ENCODE data around the gene GPR32.

The GPR32 gene

DNA sequence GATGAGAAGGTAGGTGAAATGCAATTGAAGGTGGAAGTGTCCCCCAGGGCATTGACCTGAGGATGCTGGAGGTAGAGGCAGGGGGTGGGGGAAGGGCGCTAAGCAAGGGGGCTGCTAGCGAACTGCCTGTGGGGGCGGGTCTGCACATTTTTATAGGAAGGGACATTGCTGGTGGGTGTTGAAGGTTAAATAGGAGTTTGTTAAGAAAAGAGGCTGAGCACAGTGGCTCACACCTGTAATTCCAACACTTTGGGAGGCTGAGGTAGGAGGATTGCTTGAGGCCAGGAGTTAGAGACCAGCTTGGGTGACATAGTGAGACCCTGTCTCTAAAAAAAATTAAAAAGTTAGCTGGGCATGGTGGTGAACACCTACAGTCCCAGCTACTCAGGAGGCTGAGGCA lies 14.4 kb downstream of the GPR32 start:
- TF ChIP-seq, protein P1, sequence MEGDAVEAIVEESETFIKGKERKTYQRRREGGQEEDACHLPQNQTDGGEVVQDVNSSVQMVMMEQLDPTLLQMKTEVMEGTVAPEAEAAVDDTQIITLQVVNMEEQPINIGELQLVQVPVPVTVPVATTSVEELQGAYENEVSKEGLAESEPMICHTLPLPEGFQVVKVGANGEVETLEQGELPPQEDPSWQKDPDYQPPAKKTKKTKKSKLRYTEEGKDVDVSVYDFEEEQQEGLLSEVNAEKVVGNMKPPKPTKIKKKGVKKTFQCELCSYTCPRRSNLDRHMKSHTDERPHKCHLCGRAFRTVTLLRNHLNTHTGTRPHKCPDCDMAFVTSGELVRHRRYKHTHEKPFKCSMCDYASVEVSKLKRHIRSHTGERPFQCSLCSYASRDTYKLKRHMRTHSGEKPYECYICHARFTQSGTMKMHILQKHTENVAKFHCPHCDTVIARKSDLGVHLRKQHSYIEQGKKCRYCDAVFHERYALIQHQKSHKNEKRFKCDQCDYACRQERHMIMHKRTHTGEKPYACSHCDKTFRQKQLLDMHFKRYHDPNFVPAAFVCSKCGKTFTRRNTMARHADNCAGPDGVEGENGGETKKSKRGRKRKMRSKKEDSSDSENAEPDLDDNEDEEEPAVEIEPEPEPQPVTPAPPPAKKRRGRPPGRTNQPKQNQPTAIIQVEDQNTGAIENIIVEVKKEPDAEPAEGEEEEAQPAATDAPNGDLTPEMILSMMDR (conservative IDR thresholded peaks at IDR 0.05), result no peak
- H3K27ac ChIP-seq, result no peak overlapping the region

DNA sequence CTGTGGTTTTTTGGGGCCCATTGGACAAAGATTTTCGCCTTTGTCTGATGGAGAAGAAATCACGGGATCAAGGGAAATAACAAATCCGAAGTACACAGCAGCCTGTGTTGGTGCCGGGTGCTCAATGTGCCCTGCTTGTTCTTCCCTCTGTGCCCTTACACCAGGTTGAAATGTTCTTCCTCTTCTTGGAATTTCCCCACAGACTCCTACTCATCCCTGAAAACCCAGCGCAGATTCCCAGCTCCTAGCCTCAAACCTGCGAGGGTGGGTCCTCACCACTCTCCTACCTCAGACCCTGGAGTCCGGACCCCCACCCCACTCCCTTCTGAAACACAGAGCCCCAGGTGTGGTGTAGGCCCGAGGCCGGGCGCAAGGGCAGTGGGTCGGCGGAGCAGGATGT lies 15.1 kb downstream of the GPR32 start:
- H3K27ac ChIP-seq, result no peak overlapping the region
- TF ChIP-seq, protein P1 (conservative IDR thresholded peaks at IDR 0.05), result no peak

DNA sequence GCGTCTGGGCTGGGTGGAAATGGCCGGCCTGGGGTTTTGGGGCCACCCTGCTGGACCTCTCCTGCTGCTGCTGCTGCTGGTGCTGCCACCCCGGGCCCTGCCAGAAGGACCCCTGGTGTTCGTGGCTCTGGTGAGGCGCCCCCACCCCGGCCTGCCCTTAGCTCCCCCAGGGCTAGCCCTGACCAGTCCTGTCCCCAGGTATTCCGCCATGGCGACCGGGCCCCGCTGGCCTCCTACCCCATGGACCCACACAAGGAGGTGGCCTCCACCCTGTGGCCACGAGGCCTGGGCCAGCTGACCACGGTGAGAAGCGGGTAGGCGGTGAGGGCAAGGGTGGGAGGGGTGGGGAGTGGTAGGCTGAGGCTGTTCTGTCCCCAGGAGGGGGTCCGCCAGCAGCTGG lies 20.1 kb downstream of the GPR32 start, which contains the start of gene ACP4:
Gene ACP4, plus strand, starts transcription at position 20 of the 400 bp plus-strand sequence. Its CDS starts 0 bp downstream, at position 20.
- TF ChIP-seq, protein P1 (conservative IDR thresholded peaks at IDR 0.05), result no peak
- H3K27ac ChIP-seq, result no peak within 1 kb of the TSS

DNA sequence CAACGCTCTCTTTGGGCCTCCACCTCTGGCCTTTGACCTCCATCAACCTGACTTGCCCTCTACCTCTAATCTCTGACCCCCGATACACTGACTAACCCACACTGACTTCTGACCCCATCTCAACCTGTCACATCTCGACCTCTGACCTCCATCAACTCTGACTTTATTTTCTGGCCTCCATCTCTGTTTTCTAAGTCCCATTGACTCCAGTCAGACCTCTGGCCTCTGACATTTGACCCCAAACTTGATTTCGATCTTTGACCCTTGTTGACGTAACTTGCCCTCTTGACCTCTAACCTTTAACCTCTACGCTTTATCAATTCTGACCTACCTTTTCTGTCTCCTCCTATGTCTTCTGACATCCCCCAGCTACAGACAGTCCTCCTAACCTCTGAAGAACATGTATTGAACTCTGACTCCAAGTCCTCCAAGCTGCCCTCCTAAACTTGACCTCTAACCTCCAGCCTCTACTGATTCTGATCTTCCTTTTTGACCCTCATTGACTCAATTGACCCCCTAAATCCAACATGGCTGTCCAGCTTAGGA lies 20.7 kb downstream of the GPR32 start:
- TF ChIP-seq, protein P1 (conservative IDR thresholded peaks at IDR 0.05), result no peak

DNA sequence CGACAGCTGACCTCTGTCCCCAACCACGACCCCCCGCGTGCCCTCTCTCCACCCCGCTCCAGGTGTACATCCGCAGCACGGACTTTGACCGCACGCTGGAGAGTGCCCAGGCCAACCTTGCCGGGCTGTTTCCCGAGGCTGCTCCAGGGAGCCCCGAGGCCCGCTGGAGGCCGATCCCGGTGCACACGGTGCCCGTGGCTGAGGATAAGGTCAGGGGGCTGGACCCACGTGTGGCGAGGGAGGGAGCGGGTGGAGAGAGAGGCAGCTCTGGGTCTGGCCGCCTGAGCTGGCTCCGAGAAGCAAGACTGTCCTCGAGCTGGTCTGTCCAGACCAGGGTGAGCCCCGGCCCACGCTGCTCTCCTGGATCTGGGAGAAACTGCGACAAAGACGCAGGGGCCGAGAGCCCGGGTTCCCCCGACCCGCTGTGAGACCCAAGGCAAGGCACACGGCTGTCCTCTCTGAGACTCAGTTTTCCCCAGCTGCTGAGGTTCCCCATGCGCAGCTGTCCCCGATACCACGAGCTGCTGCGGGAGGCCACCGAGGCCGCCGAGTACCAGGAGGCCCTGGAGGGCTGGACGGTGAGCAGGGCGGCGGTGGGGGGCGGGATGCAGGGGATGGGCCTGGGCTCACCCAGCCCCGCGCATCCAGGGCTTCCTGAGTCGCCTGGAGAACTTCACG lies 21.5 kb downstream of the GPR32 start:
- TF ChIP-seq, protein P1 (conservative IDR thresholded peaks at IDR 0.05), result no peak
- H3K27ac ChIP-seq, result peak overlapping the region; percentile 99; the same call in 1 of the 2 replicates

More for the DNA sequence above, 20.7 kb downstream of the GPR32 start:
- H3K27ac ChIP-seq, result no peak overlapping the region

DNA sequence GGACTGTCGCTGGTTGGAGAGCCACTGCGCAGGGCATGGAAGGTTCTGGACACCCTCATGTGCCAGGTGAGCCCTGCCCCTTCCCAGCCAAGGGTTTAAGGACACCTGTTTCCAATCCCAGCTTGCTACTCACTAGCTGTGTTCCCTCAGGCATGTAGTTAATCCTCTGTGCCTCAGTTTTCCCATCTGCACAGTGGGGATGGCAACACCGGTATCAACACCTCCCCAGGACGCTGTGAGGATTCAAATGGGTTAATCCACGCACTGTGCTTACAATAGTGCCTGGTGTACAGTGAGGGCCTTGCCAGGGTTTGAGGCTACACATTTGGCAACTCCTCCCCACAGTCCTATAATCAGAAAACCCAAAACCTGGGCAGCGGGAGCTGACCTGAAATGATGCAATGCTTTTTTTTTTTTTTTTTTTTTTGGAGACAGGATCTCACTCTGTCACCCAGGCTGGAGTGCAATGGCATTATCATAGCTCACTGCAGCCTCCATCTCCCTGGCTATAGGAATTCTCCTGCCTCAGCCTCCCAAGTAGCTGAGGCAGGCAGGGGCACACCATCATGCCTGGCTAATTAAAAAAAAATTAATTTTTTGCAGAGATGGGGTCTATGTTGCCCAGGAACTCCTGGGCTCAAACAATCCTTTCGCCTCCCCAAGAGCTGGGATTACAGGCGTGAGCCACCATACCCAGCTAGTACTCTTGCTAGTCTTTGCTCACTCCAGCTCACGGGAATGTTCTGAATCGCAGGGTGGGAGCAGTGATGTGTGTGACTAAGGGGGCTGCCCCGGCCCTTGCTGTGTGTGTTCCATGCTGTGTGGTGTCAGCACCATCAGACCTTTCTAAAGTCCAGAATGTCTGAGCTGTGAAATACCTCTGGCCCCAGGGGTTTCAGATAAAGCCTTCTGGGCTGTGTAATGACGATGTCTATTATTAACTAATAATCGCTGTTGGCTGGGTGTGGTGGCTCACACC lies 22.3 kb downstream of the GPR32 start:
- H3K27ac ChIP-seq, result peak overlapping the region; percentile 99
- TF ChIP-seq, protein P1 (conservative IDR thresholded peaks at IDR 0.05), result no peak

DNA sequence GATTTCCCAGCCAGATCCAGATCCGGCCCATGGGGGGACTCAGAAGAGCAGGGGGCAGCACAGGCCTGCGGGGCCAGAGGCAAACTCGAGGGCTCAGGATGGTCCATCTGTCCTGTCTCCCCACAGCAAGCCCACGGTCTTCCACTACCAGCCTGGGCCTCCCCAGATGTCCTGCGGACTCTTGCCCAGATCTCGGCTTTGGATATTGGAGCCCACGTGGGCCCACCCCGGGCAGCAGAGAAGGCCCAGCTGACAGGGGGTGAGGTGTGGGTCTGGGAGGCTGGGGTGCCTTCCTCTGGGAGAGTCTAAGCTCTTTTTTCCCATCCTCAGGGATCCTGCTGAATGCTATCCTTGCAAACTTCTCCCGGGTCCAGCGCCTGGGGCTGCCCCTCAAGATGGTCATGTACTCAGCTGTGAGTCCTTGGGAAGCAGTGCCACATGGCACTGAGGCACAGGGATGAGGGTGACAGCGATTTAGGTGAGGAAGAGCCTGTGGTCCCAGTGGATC lies 23.3 kb downstream of the GPR32 start:
- H3K27ac ChIP-seq, result peak overlapping the region; percentile 99
- TF ChIP-seq, protein P1 (conservative IDR thresholded peaks at IDR 0.05), result no peak

Data from VCaP (cell line).